Dendritic cell treated with granulocyte-macrophage colony-stimulating factor and Interleukin-4, amounts not matched to agents 40 ng/mL and 50 ng/mL, for 4 days (primary cell): Measurements from ENCODE around the gene NEO1.
A peak's percentile ranks its signal among the peaks of the same experiment; 100 is the strongest.

Source experiments
- H3K27ac Mint-ChIP-seq: one replicate; pipeline ENCODE4 v1.8.0; 2022; ENCODE audit warnings: mild to moderate bottlenecking, mixed read lengths
- H3K27me3 Mint-ChIP-seq: one replicate; pipeline ENCODE4 v1.8.0; 2022; ENCODE audit warnings: mild to moderate bottlenecking, mixed read lengths
- H3K36me3 Mint-ChIP-seq: one replicate; pipeline ENCODE4 v1.8.0; 2022; ENCODE audit warnings: low read depth, mixed read lengths
- H3K4me1 Mint-ChIP-seq: one replicate; pipeline ENCODE4 v1.8.0; 2022; ENCODE audit warnings: low read depth, mixed read lengths
- H3K4me3 Mint-ChIP-seq: one replicate; pipeline ENCODE4 v1.8.0; 2022; ENCODE audit warnings: mild to moderate bottlenecking, moderate library complexity, mixed read lengths
- H3K9me3 Mint-ChIP-seq: one replicate; pipeline ENCODE4 v1.8.0; 2022; ENCODE audit warnings: mixed read lengths
- intact Hi-C: fragments of 100-400 bp; cut with micrococcal nuclease; formaldehyde crosslinking; loops from one replicate; pipeline ENCODE4 v1.15.0; 2022

NEO1 gene

DNA sequence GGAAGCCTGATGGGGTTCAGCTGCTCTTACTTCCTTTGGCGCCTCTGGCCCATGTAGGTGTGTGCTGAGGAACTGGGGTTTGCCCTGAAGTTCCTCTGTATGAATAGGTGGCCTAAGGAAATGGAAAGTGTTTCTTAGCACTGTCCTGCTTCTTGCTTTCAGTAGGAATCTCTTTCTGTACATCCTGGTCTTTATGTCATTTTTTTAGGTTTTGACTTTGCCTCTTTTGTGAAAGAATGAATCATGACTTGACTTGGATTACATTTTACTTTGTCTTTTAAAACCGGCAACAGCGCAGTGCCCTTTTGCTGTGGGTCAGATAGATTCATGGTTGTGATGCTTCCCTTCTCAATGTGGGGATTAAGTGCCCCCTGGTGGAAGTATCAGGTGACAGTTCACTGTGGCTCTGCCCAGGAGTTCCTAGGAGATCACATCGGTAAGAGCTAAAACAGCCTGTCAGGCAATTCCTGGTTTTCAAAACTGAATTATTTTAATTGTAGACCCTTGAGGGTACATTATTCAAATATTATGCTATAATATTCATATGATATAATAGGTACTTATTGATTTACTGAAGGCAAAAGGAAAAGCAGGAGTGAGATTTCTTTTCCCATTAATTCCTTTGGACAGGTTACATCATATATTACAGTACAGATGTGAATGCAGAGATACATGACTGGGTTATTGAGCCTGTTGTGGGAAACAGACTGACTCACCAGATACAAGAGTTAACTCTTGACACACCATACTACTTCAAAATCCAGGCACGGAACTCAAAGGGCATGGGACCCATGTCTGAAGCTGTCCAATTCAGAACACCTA lies 221.1 kb downstream of the NEO1 start:
- no peaks in the 10 kb centered on the region for H3K9me3 Mint-ChIP-seq
- no peaks in the 10 kb centered on the region for H3K4me1 Mint-ChIP-seq
- no peak overlapping the region for H3K4me3 Mint-ChIP-seq
- H3K27me3 Mint-ChIP-seq, result peaks cover 24% of the 10 kb centered on the region
- intact Hi-C loops, result loop anchor here (1.0 to 5.0 kb wide), 2 partner anchors 32 to 551 kb away; no protein-coding TSS in a partner anchor
- no peak overlapping the region for H3K27ac Mint-ChIP-seq
- no peaks in the 10 kb centered on the region for H3K36me3 Mint-ChIP-seq

DNA sequence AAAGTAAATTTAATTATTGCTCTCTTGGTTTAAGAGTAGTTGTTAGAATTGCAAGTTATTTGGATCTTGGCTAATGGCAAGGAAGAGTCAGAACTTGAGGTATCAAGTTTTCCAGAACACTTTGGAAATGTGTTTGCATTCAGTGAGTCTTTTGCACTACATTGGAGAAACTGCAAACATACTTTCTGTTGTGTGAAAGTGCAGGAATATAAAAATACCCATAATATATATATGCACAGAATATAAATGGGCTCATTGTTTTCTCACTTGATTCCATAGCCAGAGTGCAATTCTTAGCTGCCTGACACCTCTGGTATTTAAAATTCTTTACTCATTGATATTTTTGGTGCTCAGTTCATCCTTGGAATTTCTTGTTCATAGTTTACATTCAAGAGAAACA lies 223.6 kb downstream of the NEO1 start:
- no peak overlapping the region for H3K4me3 Mint-ChIP-seq
- H3K9me3 Mint-ChIP-seq, result no peaks in the 10 kb centered on the region
- peaks cover 29% of the 10 kb centered on the region for H3K27me3 Mint-ChIP-seq
- no peaks in the 10 kb centered on the region for H3K4me1 Mint-ChIP-seq
- H3K36me3 Mint-ChIP-seq, result no peaks in the 10 kb centered on the region
- intact Hi-C loops, result no loop called here
- H3K27ac Mint-ChIP-seq, result no peak overlapping the region

DNA sequence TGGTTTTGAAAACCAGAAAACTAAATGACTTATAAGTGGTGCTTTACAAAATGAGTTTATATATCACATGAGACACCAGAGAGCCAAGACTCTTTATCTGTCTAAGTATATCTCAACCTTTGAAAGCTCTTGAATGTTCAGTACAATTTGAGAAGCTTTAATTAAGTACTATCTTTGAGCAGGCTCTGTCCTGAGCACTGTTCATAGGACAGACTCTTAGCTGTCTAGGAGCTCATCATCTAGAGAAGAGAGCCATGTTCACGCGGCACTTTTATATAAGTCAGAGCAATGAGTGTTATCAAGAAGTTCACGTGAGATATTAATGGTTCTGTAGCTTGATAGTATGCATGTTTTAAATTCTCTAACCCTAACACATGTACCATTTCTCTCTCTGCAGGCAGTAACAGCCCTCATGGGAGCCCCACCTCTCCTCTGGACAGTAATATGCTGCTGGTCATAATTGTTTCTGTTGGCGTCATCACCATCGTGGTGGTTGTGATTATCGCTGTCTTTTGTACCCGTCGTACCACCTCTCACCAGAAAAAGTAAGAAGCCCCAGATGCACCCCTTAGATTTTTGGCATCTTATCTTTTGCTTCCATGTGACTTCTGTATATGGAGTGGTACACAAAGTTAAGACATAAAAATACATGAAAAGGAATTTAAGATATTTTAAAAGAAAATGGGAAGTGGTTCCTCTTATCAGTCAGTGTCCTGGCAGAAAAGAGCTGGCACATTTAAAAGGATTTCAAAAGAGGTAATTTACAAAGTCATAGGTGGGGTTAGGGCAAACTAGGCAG lies 230.5 kb downstream of the NEO1 start:
- peaks cover 27% of the 10 kb centered on the region for H3K4me1 Mint-ChIP-seq
- H3K4me3 Mint-ChIP-seq, result no peak overlapping the region
- no peaks in the 10 kb centered on the region for H3K36me3 Mint-ChIP-seq
- H3K27me3 Mint-ChIP-seq, result peaks cover 21% of the 10 kb centered on the region
- H3K27ac Mint-ChIP-seq, result no peak overlapping the region
- intact Hi-C loops, result loop anchor here (5.0 to 10.0 kb wide), 2 partner anchors 420 to 622 kb away; no protein-coding TSS in a partner anchor
- H3K9me3 Mint-ChIP-seq, result no peaks in the 10 kb centered on the region

DNA sequence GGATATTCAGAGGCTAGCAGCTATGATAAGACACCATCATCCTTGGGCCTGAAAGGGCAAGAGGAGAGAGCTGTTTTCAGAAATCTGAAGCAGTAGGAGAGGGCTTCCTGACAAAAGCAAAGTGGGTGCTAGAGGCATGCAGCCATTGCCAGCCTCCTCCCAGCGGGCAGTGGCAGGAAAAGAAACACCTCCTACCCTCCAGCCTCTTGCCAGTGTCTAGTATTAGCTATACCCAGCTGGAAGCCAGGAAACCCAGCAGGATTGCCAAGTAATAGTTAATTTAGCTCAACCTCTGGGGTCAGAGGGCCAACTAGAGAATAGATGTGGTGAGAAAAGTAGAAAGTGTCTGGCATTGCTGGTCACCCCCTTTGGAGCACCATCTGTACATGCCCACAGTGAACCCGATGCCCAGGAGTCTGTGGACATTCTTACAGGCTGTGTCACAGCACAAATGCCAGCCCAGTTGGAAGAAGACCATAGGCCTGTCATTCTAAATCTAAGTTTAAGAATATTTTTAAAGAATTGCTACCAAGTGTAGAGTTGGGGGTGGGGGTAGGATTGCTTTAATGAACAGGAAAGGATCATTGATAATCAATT lies 231.2 kb downstream of the NEO1 start:
- Mint-ChIP-seq H3K4me1 (peaks cover 28% of the 10 kb centered on the region), H3K27ac (no peak overlapping the region), H3K4me3 (no peak overlapping the region), H3K36me3 (no peaks in the 10 kb centered on the region), H3K27me3 (peaks cover 21% of the 10 kb centered on the region), H3K9me3 (no peaks in the 10 kb centered on the region)
- intact Hi-C loops, result loop anchor here (5.0 to 10.0 kb wide), 2 partner anchors 419 to 621 kb away; no protein-coding TSS in a partner anchor

DNA sequence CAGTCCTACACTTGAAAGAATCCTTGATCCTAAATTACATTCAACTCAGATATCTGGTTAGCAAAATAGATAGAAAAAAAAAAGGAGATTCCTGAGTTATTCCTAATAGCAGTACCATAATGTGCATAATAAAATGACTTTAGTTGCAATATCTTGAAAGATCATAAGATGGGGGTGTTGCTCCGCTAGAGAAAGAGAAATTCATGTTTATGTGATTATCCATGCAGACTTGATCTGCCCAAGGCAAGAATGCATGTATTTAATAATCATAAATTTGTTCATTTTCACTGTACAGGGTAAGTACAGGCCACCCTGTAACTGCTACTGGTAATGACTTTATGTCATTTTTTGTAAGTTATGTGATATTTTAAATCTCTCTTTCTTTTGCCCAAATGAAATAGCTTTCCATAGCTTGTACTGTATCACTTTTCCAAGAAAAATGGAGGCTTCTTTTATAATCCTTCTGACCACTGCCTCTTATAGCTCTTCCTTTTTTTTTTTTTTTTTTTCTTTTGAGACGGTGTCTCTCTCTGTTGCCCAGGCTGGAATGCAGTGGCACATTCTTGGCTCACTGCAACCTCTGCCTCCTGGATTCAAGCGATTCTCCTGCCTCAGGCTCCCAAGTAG lies 231.9 kb downstream of the NEO1 start:
- Mint-ChIP-seq H3K27me3 (peaks cover 18% of the 10 kb centered on the region), H3K36me3 (no peaks in the 10 kb centered on the region), H3K9me3 (no peaks in the 10 kb centered on the region), H3K4me3 (no peak overlapping the region), H3K4me1 (peaks cover 33% of the 10 kb centered on the region), H3K27ac (no peak overlapping the region)
- intact Hi-C loops, result loop anchor here (2.0 to 10.0 kb wide), 3 partner anchors 353 to 621 kb away; no protein-coding TSS in a partner anchor

DNA sequence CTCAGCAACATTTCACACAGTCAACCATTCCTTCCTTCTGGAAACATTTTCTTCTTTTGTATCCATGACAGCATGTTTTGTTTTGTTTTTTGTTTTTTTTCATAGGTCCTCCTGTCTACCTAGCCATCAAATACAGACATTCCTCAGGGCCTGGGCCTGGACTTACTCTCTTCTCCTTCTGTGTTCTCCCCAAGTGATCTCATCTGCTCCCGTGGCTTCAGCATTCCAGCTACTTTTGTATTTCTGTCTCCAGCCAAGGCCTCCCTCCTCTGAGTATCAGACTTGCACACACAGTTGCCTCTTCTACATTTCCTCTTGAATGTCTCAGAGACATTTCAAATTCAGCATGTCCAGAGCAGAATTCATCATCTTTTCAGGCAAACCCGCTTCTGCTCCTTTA lies 234.0 kb downstream of the NEO1 start:
- intact Hi-C loops, result loop anchor here (10.0 kb wide), 1 partner anchor 618 kb away; no protein-coding TSS in a partner anchor
- Mint-ChIP-seq H3K27me3 (peaks cover 5% of the 10 kb centered on the region), H3K4me1 (peaks cover 35% of the 10 kb centered on the region), H3K36me3 (no peaks in the 10 kb centered on the region), H3K4me3 (no peak overlapping the region), H3K27ac (peak overlapping the region; percentile 1), H3K9me3 (no peaks in the 10 kb centered on the region)

DNA sequence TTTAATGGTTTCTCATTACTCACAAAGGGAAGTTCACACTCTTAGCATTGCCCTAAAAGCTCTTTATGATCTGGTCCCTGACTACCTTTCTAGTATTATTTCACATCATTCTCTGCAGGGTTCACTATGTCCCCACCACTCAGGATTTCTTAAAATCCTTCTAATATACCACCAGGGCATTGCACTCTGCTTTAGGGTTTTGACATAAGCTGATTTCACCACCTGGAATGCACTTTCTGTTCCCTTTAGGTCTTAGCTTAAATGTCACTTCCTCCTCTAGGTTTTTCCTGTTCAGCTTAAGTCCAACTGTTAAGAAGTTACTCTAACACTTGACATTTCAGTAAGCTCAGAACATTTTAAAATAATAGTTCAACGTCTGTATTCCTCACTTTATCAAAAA lies 234.8 kb downstream of the NEO1 start:
- intact Hi-C loops, result loop anchor here (10.0 kb wide), 1 partner anchor 618 kb away; no protein-coding TSS in a partner anchor
- Mint-ChIP-seq H3K9me3 (no peaks in the 10 kb centered on the region), H3K4me3 (no peak overlapping the region), H3K27ac (peak overlapping the region; percentile 1), H3K36me3 (no peaks in the 10 kb centered on the region), H3K27me3 (peaks cover 2% of the 10 kb centered on the region), H3K4me1 (peaks cover 35% of the 10 kb centered on the region)

DNA sequence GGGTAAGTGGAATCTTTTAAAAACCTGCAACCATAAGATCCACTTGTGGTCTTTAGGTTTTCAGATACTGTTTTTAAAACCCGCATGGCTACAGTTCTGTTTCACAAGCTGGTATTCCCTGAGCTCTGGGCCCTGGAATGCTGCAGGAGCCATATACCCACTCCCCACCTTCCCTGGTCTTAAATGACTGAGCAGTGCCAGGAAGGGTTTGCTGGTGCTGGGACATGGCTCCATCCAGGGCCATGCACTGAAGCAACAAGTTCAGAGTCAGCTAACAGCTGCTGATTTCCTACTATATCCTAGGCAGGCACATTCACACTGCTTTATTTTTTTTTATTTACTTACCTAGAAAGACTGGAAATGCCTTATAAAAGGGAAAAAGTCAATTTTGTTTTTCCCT lies 239.2 kb downstream of the NEO1 start:
- no peak overlapping the region for H3K4me3 Mint-ChIP-seq
- H3K36me3 Mint-ChIP-seq, result no peaks in the 10 kb centered on the region
- no peaks in the 10 kb centered on the region for H3K27me3 Mint-ChIP-seq
- H3K9me3 Mint-ChIP-seq, result no peaks in the 10 kb centered on the region
- no peak overlapping the region for H3K27ac Mint-ChIP-seq
- intact Hi-C loops, result no loop called here
- peaks cover 55% of the 10 kb centered on the region for H3K4me1 Mint-ChIP-seq

DNA sequence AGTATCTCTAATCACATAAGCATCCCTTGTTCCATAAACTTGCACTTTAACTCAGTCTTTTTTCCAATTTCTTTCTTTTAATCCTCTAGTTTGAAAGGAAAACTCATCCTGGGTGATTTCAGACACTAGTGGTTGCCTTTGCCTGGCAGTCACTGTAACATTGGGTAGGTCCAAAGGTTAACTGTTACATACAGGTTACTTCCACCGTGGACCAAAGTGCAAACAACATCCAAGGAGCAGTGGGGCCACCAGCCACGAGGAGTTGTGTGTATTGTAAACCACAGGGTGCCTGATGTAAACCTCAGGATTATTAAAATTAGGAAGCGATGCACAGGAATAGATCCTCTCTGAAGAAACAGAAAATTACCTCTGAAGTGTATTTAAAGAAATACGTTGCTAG lies 241.5 kb downstream of the NEO1 start:
- H3K4me1 Mint-ChIP-seq, result peaks cover 60% of the 10 kb centered on the region
- no peaks in the 10 kb centered on the region for H3K9me3 Mint-ChIP-seq
- H3K36me3 Mint-ChIP-seq, result no peaks in the 10 kb centered on the region
- intact Hi-C loops, result no loop called here
- H3K27me3 Mint-ChIP-seq, result no peaks in the 10 kb centered on the region
- H3K27ac Mint-ChIP-seq, result no peak overlapping the region
- H3K4me3 Mint-ChIP-seq, result no peak overlapping the region

DNA sequence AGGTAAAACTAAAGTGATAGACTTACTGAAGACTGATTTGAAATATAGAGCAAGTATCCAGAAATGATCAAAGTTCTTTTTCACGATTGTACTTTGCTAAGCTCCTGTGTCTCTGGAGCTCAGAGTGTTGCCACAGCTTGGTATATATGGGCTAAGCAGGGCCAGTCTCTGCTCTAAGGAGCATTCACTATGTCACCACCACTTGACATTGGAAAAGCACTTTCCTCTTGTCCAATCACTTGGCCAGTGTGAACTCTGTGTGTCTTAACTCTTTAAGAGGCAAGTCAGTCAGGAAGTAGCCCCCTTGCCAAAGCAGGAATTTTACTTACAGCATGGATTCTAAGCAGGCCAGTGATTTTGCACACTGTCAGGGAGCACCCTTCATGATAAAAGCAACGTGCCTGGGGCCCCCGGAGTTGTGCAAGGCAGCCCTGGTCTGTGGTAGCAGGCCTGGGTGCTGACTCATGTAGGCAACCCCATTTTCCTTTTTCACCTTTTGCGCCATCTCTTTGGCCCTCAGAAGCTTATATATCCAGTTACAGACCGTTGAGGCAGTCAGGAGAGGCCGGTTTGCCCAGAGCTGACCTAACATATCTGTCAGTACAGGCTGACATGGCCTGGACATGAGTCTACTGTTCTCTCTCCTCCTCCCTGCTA lies 243.5 kb downstream of the NEO1 start:
- H3K27me3 Mint-ChIP-seq, result no peaks in the 10 kb centered on the region
- no peaks in the 10 kb centered on the region for H3K36me3 Mint-ChIP-seq
- H3K4me3 Mint-ChIP-seq, result no peak overlapping the region
- intact Hi-C loops, result no loop called here
- no peaks in the 10 kb centered on the region for H3K9me3 Mint-ChIP-seq
- H3K4me1 Mint-ChIP-seq, result peaks cover 62% of the 10 kb centered on the region
- no peak overlapping the region for H3K27ac Mint-ChIP-seq

DNA sequence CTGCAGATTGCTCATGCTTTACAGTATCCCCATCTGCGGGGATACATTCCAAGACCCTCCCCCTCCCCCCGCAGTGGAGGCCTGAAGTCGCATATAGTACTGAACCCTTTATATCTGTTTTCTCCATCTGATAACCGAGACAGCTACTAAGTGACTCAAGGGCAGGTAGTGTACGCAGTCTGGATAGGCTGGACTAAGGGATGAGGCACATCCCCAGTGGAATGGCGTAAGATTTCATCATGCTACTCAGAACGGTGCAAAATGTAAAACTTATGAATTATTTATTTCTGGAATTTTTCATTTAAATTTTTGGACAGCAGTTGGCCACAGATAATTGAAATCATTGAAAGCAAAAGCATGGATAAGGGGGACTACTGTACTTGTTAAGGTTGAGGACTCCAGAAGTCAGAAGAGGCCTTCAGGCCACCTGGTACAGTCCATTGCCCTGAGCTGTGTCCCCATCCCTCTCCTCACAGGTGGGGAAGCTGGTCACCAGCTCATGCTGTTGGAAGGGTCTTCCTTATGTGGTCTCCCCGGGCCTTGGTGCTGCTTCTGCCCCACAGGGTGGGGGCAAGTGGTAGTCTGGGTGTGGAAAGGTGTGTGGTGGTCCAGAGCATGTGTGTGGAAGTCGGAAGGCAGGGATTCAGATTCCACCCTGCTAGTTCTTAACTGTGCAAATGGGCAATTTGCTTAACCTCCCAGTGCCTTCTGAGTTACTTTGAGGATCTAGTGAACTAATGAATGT lies 244.5 kb downstream of the NEO1 start:
- H3K27ac Mint-ChIP-seq, result no peak overlapping the region
- intact Hi-C loops, result no loop called here
- H3K9me3 Mint-ChIP-seq, result no peaks in the 10 kb centered on the region
- H3K4me3 Mint-ChIP-seq, result no peak overlapping the region
- no peaks in the 10 kb centered on the region for H3K36me3 Mint-ChIP-seq
- peaks cover 62% of the 10 kb centered on the region for H3K4me1 Mint-ChIP-seq
- no peaks in the 10 kb centered on the region for H3K27me3 Mint-ChIP-seq

DNA sequence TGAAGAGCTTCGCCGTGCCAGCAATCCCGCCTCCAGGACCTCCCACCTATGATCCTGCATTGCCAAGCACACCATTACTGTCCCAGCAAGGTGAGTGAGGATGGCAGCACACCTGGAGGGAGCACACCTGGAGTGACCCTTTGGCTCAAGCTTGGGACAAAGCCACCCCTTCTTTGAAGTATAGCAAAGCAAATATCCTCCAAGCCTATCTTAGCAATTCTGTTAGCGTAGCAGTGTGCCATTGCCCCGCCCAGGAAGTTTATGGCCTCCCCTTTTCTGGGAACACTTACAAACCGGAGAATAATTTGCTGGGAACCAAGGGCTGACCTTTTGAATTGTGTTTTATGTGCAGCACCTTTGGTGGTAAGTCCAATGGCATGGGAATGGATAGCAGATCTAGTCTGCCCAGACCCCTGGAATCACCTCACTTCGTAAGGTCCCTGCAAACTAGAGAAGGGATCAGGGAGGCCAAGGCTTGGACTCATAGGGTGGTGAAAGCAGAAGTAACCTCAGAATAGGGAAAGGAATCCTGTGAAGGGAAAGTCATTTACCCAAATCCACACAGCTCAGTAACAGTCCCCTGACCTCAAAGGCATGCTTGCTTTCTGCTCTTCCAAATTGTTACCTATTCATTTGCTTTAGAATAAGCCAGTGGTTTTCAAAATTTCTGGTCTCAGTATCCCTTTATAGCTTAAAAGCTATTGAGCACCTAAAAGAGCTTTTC lies 246.4 kb downstream of the NEO1 start:
- H3K27ac Mint-ChIP-seq, result no peak overlapping the region
- no peaks in the 10 kb centered on the region for H3K27me3 Mint-ChIP-seq
- peaks cover 61% of the 10 kb centered on the region for H3K4me1 Mint-ChIP-seq
- H3K36me3 Mint-ChIP-seq, result no peaks in the 10 kb centered on the region
- intact Hi-C loops, result no loop called here
- H3K9me3 Mint-ChIP-seq, result no peaks in the 10 kb centered on the region
- H3K4me3 Mint-ChIP-seq, result no peak overlapping the region
